ENCODE measurements around the gene KIF17. TPM values are rescaled to one million over a fixed set of nuclear protein-coding genes. Genes with fewer than 3 reads are reported as not detected.

Gene KIF17
- total RNA-seq, 2 donors from 2014 or later = 0.68 to 3.2 TPM

- ATAC-seq (ENCODE audit: insufficient number of reproducible peaks, low FRiP score, low read depth) = no peak
- no peak for DNase-seq (ENCODE audit: low spot score)
Observed at GRCh38 chr1:20695515-20695914, 22.3 kb downstream of the KIF17 start.

DNA sequence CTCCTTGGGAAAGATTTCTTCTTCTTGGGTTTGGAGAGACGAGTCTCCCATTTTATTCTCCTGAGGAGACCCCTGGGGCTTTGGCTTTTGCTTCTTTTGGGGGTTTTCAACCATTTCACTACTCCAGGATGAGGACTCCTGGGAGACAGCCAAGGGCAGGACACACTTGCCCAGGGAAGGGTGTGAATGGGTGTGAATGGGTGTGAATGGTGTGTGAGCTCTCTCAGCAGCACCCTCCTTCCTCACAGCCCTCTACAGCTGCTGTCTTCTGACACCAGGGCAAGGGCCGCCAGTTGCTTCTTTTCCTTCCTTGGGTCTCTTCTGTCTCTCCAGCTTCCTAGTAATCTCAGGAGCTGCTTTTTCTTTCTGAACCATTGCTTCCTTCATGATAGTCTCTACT lies 24.2 kb downstream of the KIF17 start:
- DNase-seq (ENCODE audit: low spot score) (no peak), ATAC-seq (ENCODE audit: insufficient number of reproducible peaks, low FRiP score, low read depth) (no peak)
- no peaks in the 10 kb centered on the region for H3K36me3 ChIP-seq
- no peak for TF ChIP-seq CTCF (IDR thresholded peaks at IDR 0.05)
- no peaks in the 10 kb centered on the region for H3K9me3 ChIP-seq
- no peaks in the 10 kb centered on the region for H3K27me3 ChIP-seq (replicated peaks; ENCODE audit: insufficient read depth)
- H3K4me3 ChIP-seq = no peak overlapping the region
- H3K4me1 ChIP-seq (ENCODE audit: control insufficient read depth in 1 of 2, low read depth in 2 of 2) = peaks cover 5 to 11% of the 10 kb centered on the region in 2 donors
- H3K27ac ChIP-seq = no peak overlapping the region

More at GRCh38 chr1:20695515-20695914, 22.3 kb downstream of the KIF17 start:
- Histone ChIP-seq H3K4me3 (no peak overlapping the region), H3K27ac (no peak overlapping the region), H3K27me3 (replicated peaks; ENCODE audit: insufficient read depth) (no peaks in the 10 kb centered on the region), H3K36me3 (no peaks in the 10 kb centered on the region), H3K9me3 (no peaks in the 10 kb centered on the region), H3K4me1 (ENCODE audit: control insufficient read depth in 1 of 2, low read depth in 2 of 2) (peaks cover 5 to 11% of the 10 kb centered on the region in 2 donors)
- TF ChIP-seq CTCF (IDR thresholded peaks at IDR 0.05) = no peak

DNA sequence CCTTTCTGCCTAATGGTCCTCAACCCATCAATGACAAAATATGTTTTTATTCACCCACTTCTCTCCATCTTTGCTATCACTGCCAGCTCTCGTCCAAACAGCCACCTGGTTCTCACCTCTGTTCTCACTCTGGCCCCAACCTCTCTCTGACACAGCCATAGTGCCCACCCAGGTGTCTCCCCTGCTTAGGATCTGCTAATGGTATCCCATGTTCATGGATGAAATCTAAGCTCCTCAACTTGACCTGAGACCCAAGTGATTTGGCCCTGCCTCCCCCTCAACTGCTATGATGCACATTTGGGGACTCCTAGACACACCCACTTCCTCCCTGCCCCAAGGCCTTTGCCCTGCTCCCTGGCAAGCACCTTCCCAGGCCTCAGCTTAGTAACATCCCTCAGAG lies 25.9 kb downstream of the KIF17 start:
- Histone ChIP-seq H3K36me3 (no peaks in the 10 kb centered on the region), H3K9me3 (no peaks in the 10 kb centered on the region), H3K4me1 (ENCODE audit: control insufficient read depth in 1 of 2, low read depth in 2 of 2) (peaks cover 0 to 6% of the 10 kb centered on the region in 2 donors), H3K4me3 (no peak overlapping the region), H3K27ac (no peak overlapping the region), H3K27me3 (replicated peaks; ENCODE audit: insufficient read depth) (no peaks in the 10 kb centered on the region)
- no peak for ATAC-seq (ENCODE audit: insufficient number of reproducible peaks, low FRiP score, low read depth)
- DNase-seq (ENCODE audit: low spot score) = no peak
- TF ChIP-seq CTCF (IDR thresholded peaks at IDR 0.05) = no peak

- H3K4me3 ChIP-seq = no peak overlapping the region
- no peak for ATAC-seq (ENCODE audit: insufficient number of reproducible peaks, low FRiP score, low read depth)
Observed at GRCh38 chr1:20689645-20690056, 28.2 kb downstream of the KIF17 start.

More at GRCh38 chr1:20689645-20690056, 28.2 kb downstream of the KIF17 start:
- TF ChIP-seq CTCF (IDR thresholded peaks at IDR 0.05) = no peak
- no peaks in the 10 kb centered on the region for H3K36me3 ChIP-seq
- no peaks in the 10 kb centered on the region for H3K9me3 ChIP-seq
- no peaks in the 10 kb centered on the region for H3K27me3 ChIP-seq (replicated peaks; ENCODE audit: insufficient read depth)
- no peak for DNase-seq (ENCODE audit: low spot score)
- H3K4me1 ChIP-seq (ENCODE audit: control insufficient read depth in 1 of 2, low read depth in 2 of 2) = no peaks in the 10 kb centered on the region
- H3K27ac ChIP-seq = no peak overlapping the region

All from thoracic aorta (tissue), 2 donors.